Neural cell (in vitro differentiated cells): Measurements from ENCODE around the gene TMEM43.

Experiments used
- EP300 ChIP-seq: fragments of 450-650 bp; conservative IDR thresholded peaks from 2 replicates; pipeline ENCODE4 v1.6.1; 2014; ENCODE audit warnings: antibody characterized with exemption, mild to moderate bottlenecking, moderate library complexity; ENCODE audit not compliant: poor library complexity, severe bottlenecking
- EZH2 ChIP-seq: fragments of 200-600, 300-800 bp; shearing (Covaris generic), sonication (generic); IDR thresholded peaks from 2 replicates; pipeline ENCODE4 v1.6.1; 2014; ENCODE audit warnings: antibody characterized with exemption, low read length, borderline replicate concordance, mild to moderate bottlenecking; ENCODE audit not compliant: insufficient read depth, poor library complexity, severe bottlenecking
- POLR2AphosphoS5 ChIP-seq: IDR thresholded peaks from 2 replicates; pipeline ENCODE4 v1.6.1; 2012
- SMC3 ChIP-seq: fragments of 450-650 bp; conservative IDR thresholded peaks from 2 replicates; pipeline ENCODE4 v1.6.1; 2014; ENCODE audit warnings: antibody characterized with exemption, mild to moderate bottlenecking, moderate library complexity; ENCODE audit not compliant: poor library complexity
- TF ChIP-seq, protein P1 (sequence below): fragments of 450-650 bp; IDR thresholded peaks from 2 replicates; pipeline ENCODE4 v1.5.1; 2014; ENCODE audit warnings: antibody characterized with exemption, mild to moderate bottlenecking, moderate library complexity; ENCODE audit not compliant: poor library complexity, severe bottlenecking

DNA sequence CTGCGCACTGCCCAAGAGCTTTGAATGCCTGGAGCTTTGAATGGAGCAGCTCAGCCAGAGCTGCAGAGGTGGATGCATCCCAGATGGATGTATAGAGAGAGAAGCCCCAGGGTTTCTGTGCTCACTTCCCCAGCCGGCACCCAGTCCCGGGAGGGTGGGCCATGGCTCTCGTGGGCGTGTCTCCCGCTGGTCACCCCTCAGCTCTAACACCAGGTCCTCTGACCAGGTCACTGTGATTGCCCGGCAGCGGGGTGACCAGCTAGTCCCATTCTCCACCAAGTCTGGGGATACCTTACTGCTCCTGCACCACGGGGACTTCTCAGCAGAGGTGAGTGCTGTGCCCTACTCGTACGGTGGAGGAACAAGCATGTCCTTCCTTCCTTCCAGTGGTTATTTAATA lies 10.7 kb downstream of the TMEM43 start:
- no peak for TF ChIP-seq SMC3
- no peak for TF ChIP-seq POLR2AphosphoS5
- no peak for TF ChIP-seq EZH2
- TF ChIP-seq, protein P1, sequence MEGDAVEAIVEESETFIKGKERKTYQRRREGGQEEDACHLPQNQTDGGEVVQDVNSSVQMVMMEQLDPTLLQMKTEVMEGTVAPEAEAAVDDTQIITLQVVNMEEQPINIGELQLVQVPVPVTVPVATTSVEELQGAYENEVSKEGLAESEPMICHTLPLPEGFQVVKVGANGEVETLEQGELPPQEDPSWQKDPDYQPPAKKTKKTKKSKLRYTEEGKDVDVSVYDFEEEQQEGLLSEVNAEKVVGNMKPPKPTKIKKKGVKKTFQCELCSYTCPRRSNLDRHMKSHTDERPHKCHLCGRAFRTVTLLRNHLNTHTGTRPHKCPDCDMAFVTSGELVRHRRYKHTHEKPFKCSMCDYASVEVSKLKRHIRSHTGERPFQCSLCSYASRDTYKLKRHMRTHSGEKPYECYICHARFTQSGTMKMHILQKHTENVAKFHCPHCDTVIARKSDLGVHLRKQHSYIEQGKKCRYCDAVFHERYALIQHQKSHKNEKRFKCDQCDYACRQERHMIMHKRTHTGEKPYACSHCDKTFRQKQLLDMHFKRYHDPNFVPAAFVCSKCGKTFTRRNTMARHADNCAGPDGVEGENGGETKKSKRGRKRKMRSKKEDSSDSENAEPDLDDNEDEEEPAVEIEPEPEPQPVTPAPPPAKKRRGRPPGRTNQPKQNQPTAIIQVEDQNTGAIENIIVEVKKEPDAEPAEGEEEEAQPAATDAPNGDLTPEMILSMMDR: no peak
- no peak for TF ChIP-seq EP300
